Karpas-422 (cell line): ENCODE measurements around the gene SH3PXD2B. TPM values are rescaled to one million over a fixed set of nuclear protein-coding genes. Genes with fewer than 3 reads are reported as not detected.

ENCODE experiments used
- DNase-seq: peaks from one replicate; pipeline ENCODE4 v3.0.0-alpha.2; 2015
- H2AFZ ChIP-seq: fragments of 200-600 bp; sonication (generic); 2 replicates; pipeline ENCODE4 v1.6.1; 2014; ENCODE audit warnings: antibody characterized with exemption, low read length, mixed read lengths
- H3K27ac ChIP-seq: fragments of 200-600 bp; sonication (generic); 2 replicates; pipeline ENCODE4 v1.5.1; 2014; ENCODE audit warnings: mild to moderate bottlenecking, low read length, moderate library complexity
- H3K27me3 ChIP-seq: fragments of 200-600 bp; sonication (generic); 2 replicates; pipeline ENCODE4 v1.6.1; 2014; ENCODE audit warnings: low read length, mixed read lengths
- H3K36me3 ChIP-seq: fragments of 200-600 bp; sonication (generic); 2 replicates; pipeline ENCODE4 v1.6.1; 2014; ENCODE audit warnings: low read length, mixed read lengths; ENCODE audit not compliant: insufficient read depth
- H3K4me1 ChIP-seq: fragments of 200-600 bp; sonication (generic); 2 replicates; pipeline ENCODE4 v1.6.1; 2014; ENCODE audit warnings: mild to moderate bottlenecking, low read length, mixed read lengths
- H3K4me2 ChIP-seq: fragments of 200-600 bp; sonication (generic); 2 replicates; pipeline ENCODE4 v1.6.1; 2014; ENCODE audit warnings: low read length, low read depth, mild to moderate bottlenecking; ENCODE audit not compliant: poor library complexity, severe bottlenecking
- H3K4me3 ChIP-seq: fragments of 200-600 bp; sonication (generic); 2 replicates; pipeline ENCODE4 v1.5.1; 2014; ENCODE audit warnings: mild to moderate bottlenecking, antibody characterized with exemption, low read length, mixed read lengths
- H3K79me2 ChIP-seq: fragments of 200-600 bp; sonication (generic); 2 replicates; pipeline ENCODE4 v1.6.1; 2014; ENCODE audit warnings: mild to moderate bottlenecking, low read length, mixed read lengths
- H3K9ac ChIP-seq: fragments of 200-600 bp; sonication (generic); 2 replicates; pipeline ENCODE4 v1.6.0; 2014; ENCODE audit warnings: low read length
- H3K9me2 ChIP-seq: fragments of 200-600 bp; sonication (generic), shearing (Covaris generic); replicated peaks from 2 replicates; pipeline ENCODE4 v1.6.0; 2014; ENCODE audit warnings: mild to moderate bottlenecking, low read length, moderate library complexity; ENCODE audit not compliant: insufficient read depth
- H3K9me3 ChIP-seq: fragments of 300-700, 200-600 bp; sonication (generic); 2 replicates; pipeline ENCODE4 v1.6.1; 2014; ENCODE audit warnings: low read length, mixed read lengths
- H4K20me1 ChIP-seq: fragments of 200-600 bp; sonication (generic); 2 replicates; pipeline ENCODE4 v1.6.1; 2014; ENCODE audit warnings: mild to moderate bottlenecking, antibody characterized with exemption, low read length, low read depth; ENCODE audit not compliant: insufficient read depth
- total RNA-seq: library from RNA; depleted of rRNA; stranded (reverse); fragments of >200 nt; shearing (Covaris generic); gene quantifications from 2 replicates; pipeline ENCODE4 v1.2.3, GENCODE V29; 2014; ENCODE audit warnings: low replicate concordance

SH3PXD2B gene
- total RNA-seq, 1 experiment from 2014 or later: 0.15 TPM

DNA sequence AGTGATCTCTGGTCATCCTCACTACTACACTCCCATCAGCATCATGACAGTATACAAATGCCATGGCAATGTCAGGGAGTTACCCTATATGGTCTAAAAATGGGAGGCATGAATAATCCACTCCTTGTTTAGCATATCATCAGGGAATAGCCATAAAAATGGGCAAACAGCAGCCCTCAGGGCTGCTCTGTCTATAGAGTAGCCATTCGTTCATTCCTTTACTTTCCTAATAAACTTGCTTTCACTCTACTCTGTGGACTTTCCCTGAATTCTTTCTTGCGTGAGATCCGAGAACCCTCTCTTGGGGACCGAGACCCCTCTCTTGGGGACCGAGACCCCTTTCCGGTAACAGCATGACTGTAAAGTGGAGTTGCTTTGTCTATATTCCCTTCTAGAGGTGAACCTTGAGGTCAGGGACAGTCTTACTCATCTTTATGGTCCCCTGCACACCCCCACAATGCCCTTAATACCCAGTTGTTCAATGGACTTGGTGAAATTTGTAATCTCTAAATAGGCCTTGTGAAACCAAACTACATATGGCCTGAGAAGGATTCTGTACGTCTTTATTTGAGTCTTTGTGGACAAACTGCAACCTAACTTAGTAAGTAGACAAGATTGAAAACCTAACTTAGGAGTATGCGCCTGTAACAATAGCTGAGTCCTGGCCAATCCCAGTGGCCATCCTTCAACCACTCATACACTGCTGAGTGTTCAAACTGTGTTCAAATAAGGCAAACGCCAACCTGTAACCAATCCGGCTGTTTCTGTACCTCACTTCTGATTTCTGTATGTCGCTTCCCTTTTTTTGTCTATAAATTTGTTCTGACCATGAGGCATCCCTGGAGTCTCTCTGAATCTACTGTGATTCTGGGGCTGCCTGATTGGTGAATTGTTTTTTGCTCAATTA lies 138.5 kb downstream of the SH3PXD2B start:
- DNase-seq: no peak

DNA sequence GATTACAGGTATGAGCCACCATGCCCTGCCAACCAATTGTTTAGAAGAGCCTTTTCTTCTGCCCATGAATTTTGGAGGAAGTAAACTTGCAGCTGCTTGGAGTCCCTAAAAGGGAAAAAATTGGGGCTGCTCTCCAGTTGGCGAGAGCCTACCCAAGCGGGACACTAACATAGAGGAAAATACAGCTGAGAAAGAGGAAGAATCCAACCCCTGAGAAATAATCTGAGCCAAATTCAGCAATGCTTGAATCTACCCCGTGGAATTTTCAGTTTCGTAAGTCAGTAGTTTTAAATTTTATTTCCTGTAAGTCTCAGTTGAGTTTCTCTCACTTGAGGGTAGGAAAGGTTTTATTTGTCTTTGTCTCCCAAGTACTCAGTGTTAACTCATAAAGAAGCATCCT lies 140.4 kb downstream of the SH3PXD2B start:
- no peak for DNase-seq
- no peak overlapping the region for H2AFZ ChIP-seq
- no peaks in the 10 kb centered on the region for H4K20me1 ChIP-seq
- no peak overlapping the region for H3K4me3 ChIP-seq
- no peaks in the 10 kb centered on the region for H3K4me1 ChIP-seq
- H3K27me3 ChIP-seq: no peaks in the 10 kb centered on the region
- H3K36me3 ChIP-seq: no peaks in the 10 kb centered on the region
- H3K27ac ChIP-seq: no peak overlapping the region
- H3K9ac ChIP-seq: no peak overlapping the region
- H3K9me2 ChIP-seq: no peaks in the 10 kb centered on the region
- H3K79me2 ChIP-seq: no peaks in the 10 kb centered on the region
- H3K9me3 ChIP-seq: no peaks in the 10 kb centered on the region
- H3K4me2 ChIP-seq: no peak overlapping the region

More for the DNA sequence above, 138.5 kb downstream of the SH3PXD2B start:
- no peak overlapping the region for H3K9ac ChIP-seq
- H2AFZ ChIP-seq: no peak overlapping the region
- H3K36me3 ChIP-seq: no peaks in the 10 kb centered on the region
- H3K9me2 ChIP-seq: no peaks in the 10 kb centered on the region
- H3K9me3 ChIP-seq: no peaks in the 10 kb centered on the region
- no peaks in the 10 kb centered on the region for H3K27me3 ChIP-seq
- no peak overlapping the region for H3K27ac ChIP-seq
- H4K20me1 ChIP-seq: no peaks in the 10 kb centered on the region
- H3K4me1 ChIP-seq: peaks cover 6% of the 10 kb centered on the region
- H3K4me2 ChIP-seq: no peak overlapping the region
- no peak overlapping the region for H3K4me3 ChIP-seq
- H3K79me2 ChIP-seq: no peaks in the 10 kb centered on the region

DNA sequence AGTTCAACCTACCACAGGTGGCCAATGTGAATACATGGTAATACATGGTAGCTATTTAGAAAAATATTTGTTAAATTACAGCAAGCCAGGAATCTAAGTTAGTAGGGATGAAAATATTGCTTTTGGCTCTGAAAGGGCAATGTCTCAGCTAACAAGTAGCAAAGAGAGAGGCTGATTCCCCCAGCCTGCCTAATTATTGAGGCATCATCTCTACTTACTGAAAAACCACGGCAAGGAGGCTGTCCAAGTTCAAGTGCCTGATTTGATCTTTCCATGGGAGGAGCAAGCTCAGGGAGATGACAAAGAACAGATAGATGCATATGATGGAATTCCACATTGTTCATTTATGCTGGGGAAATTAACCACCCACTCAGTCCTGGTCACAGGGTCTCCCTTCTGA lies 142.0 kb downstream of the SH3PXD2B start:
- no peaks in the 10 kb centered on the region for H3K9me2 ChIP-seq
- H3K4me1 ChIP-seq: no peaks in the 10 kb centered on the region
- no peak overlapping the region for H3K4me3 ChIP-seq
- H4K20me1 ChIP-seq: no peaks in the 10 kb centered on the region
- no peak overlapping the region for H3K4me2 ChIP-seq
- H3K9ac ChIP-seq: no peak overlapping the region
- no peaks in the 10 kb centered on the region for H3K36me3 ChIP-seq
- no peaks in the 10 kb centered on the region for H3K27me3 ChIP-seq
- DNase-seq: no peak
- no peaks in the 10 kb centered on the region for H3K9me3 ChIP-seq
- no peaks in the 10 kb centered on the region for H3K79me2 ChIP-seq
- no peak overlapping the region for H2AFZ ChIP-seq
- no peak overlapping the region for H3K27ac ChIP-seq

DNA sequence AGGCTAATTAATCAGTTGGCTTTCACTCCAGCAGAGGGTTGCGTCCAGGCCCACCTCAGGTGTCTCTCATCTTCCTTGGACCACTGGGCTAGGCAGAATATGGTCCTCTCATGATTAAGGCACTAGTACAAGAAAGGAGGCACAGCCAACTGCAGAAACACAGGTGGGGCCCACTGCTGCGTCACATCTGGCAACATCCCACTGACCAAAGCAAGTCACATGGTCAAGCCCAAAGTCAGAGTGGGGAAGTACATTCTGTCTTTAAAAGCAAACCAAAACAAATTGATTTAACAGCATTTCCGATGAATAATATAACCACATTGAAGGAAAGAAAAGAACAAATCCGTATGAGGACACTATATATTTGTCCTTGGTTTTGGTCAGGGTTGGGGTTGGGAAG lies 142.7 kb downstream of the SH3PXD2B start:
- Histone ChIP-seq H3K27ac (no peak overlapping the region), H3K9ac (no peak overlapping the region), H3K36me3 (no peaks in the 10 kb centered on the region), H3K9me3 (no peaks in the 10 kb centered on the region), H3K9me2 (no peaks in the 10 kb centered on the region), H4K20me1 (no peaks in the 10 kb centered on the region), H3K4me1 (no peaks in the 10 kb centered on the region), H3K4me2 (no peak overlapping the region), H3K27me3 (no peaks in the 10 kb centered on the region), H3K79me2 (no peaks in the 10 kb centered on the region), H3K4me3 (no peak overlapping the region), H2AFZ (no peak overlapping the region)
- DNase-seq: no peak

DNA sequence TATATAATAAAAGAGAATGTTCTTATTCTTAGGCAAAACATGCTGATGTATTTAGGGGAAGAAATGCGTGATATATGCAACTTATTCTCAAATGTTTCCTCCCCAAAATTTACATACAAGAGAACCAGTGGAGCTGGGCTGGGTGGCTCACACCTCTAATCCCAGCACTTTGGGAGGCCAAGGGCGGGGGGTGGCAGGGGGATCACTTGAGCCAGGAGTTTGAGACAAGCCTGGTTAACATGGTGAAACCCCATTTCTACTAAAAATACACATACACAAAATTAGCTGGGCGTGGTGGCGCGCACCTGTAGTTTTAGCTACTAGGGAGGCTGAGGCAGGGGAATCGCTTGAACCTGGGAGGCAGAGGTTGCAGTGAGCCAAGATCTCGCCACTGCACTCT lies 143.3 kb downstream of the SH3PXD2B start:
- Histone ChIP-seq H3K79me2 (no peaks in the 10 kb centered on the region), H3K36me3 (no peaks in the 10 kb centered on the region), H2AFZ (no peak overlapping the region), H3K4me3 (no peak overlapping the region), H4K20me1 (no peaks in the 10 kb centered on the region), H3K9me2 (no peaks in the 10 kb centered on the region), H3K9ac (no peak overlapping the region), H3K9me3 (no peaks in the 10 kb centered on the region), H3K27me3 (no peaks in the 10 kb centered on the region), H3K4me1 (no peaks in the 10 kb centered on the region), H3K4me2 (no peak overlapping the region), H3K27ac (no peak overlapping the region)
- DNase-seq: no peak

DNA sequence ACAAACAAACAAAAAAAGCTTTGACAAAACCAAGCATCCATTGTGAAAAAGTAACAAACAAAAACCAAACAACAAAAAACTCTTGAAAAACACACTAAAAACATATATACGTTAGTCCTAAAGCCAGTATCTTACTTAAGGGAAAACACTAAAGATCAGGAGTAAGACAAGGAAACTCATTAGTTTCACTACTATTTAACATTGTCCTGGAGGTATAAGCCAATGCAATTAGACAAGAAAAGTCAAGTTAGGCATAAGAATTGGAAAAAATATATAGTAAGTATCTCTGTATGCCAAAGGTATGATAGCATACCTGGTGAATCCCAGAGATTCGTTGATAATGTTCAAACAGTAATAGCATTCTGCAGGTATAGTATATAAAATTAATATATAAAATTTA lies 148.9 kb downstream of the SH3PXD2B start:
- H2AFZ ChIP-seq: no peak overlapping the region
- H3K9me3 ChIP-seq: no peaks in the 10 kb centered on the region
- no peak overlapping the region for H3K4me2 ChIP-seq
- no peaks in the 10 kb centered on the region for H4K20me1 ChIP-seq
- no peaks in the 10 kb centered on the region for H3K36me3 ChIP-seq
- H3K9ac ChIP-seq: no peak overlapping the region
- no peak overlapping the region for H3K4me3 ChIP-seq
- no peak overlapping the region for H3K27ac ChIP-seq
- H3K79me2 ChIP-seq: no peaks in the 10 kb centered on the region
- no peaks in the 10 kb centered on the region for H3K27me3 ChIP-seq
- no peak for DNase-seq
- H3K4me1 ChIP-seq: no peaks in the 10 kb centered on the region
- no peaks in the 10 kb centered on the region for H3K9me2 ChIP-seq

DNA sequence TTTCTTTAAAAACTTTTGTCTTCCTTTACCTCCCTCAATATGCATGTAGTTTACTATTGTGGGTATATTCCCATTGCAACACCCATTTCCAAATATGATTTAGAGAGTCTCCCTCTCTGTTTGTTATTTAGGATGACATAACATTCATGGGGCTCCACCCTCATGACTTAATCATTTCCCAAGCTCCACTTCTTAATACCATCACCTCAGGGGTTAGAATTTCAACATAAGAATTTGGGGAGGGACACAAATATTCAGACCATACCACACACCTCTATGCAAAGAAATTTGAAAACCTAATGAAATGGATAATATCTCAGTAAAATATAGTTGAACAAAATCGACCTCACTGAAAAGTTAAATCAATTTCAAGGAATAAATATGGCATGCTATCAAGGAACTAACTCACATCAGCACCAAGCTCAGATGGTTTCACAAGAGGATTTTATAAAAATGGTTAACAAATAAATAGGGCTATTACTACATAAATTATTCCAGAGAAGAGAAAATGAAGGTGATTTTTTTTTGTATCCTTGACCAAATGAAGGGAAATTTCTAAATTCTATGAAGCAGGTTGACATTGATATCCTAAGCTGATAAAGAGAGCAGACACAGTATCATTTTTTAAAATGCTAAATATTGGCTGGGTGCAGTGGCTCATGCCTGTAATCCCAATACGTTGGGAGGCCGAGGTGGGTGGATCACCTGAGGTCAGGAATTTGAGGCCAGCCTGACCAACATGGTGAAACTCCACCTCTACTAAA lies 150.6 kb downstream of the SH3PXD2B start:
- Histone ChIP-seq H3K79me2 (no peaks in the 10 kb centered on the region), H3K4me1 (no peaks in the 10 kb centered on the region), H3K36me3 (no peaks in the 10 kb centered on the region), H3K9me2 (no peaks in the 10 kb centered on the region), H3K27me3 (no peaks in the 10 kb centered on the region), H3K4me2 (no peak overlapping the region), H3K4me3 (no peak overlapping the region), H3K27ac (no peak overlapping the region), H4K20me1 (no peaks in the 10 kb centered on the region), H3K9ac (no peak overlapping the region), H3K9me3 (no peaks in the 10 kb centered on the region), H2AFZ (no peak overlapping the region)
- no peak for DNase-seq

DNA sequence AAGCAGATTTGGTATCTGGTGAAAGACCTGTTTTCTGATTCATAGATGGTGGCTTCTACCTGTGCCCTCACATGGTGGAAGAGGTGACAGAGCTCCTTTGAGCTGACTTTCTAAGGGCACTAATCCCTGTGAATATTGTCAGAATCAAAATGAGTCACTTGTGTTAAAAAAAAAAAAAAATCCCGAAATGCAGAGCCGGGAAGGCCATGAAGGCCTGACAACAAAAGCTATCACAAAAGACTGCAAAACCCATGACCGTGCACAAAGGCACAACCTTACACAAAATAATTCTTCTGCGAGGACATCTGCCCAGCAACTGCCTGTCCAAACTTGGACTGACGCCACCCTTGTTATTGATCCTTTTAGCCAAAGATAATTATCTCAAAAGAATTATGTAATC lies 151.2 kb downstream of the SH3PXD2B start:
- H3K27ac ChIP-seq: no peak overlapping the region
- no peak for DNase-seq
- H3K4me1 ChIP-seq: no peaks in the 10 kb centered on the region
- no peaks in the 10 kb centered on the region for H3K79me2 ChIP-seq
- H3K36me3 ChIP-seq: no peaks in the 10 kb centered on the region
- no peak overlapping the region for H3K9ac ChIP-seq
- H2AFZ ChIP-seq: no peak overlapping the region
- no peak overlapping the region for H3K4me3 ChIP-seq
- no peaks in the 10 kb centered on the region for H4K20me1 ChIP-seq
- H3K9me2 ChIP-seq: no peaks in the 10 kb centered on the region
- H3K27me3 ChIP-seq: no peaks in the 10 kb centered on the region
- H3K4me2 ChIP-seq: no peak overlapping the region
- H3K9me3 ChIP-seq: no peaks in the 10 kb centered on the region
